Activated naive CD4-positive, alpha-beta T cell treated with anti-CD3 and anti-CD28 coated beads, Interleukin-2, amount 10 ng/mL, durations not matched to agents 7 days and 5 days (primary cell): ENCODE data around the gene SLC6A2.

ENCODE experiments used
- CTCF ChIA-PET: fragments of 350-600 bp; sonication (Branson Sonifier 250); formaldehyde crosslinking; loops from one replicate; lab custom pipeline; 2021; ENCODE audit warnings: antibody characterized with exemption; lab: Charles Lee
- DNase-seq: peaks from one replicate; pipeline ENCODE4 v3.0.0-alpha.2; 2020
- H3K27ac Mint-ChIP-seq: one replicate; pipeline ENCODE4 v1.8.0; 2021; ENCODE audit warnings: mild to moderate bottlenecking, moderate library complexity, mixed read lengths
- H3K27me3 Mint-ChIP-seq: one replicate; pipeline ENCODE4 v1.8.0; 2021; ENCODE audit warnings: mild to moderate bottlenecking, mixed read lengths
- H3K36me3 Mint-ChIP-seq: one replicate; pipeline ENCODE4 v1.8.0; 2021; ENCODE audit warnings: mixed read lengths
- H3K4me1 Mint-ChIP-seq: one replicate; pipeline ENCODE4 v1.8.0; 2021; ENCODE audit warnings: mixed read lengths
- H3K4me3 Mint-ChIP-seq: one replicate; pipeline ENCODE4 v1.8.0; 2021; ENCODE audit warnings: mild to moderate bottlenecking, moderate library complexity, mixed read lengths
- H3K9me3 Mint-ChIP-seq: one replicate; pipeline ENCODE4 v1.8.0; 2021; ENCODE audit warnings: mixed read lengths

Gene SLC6A2

DNA sequence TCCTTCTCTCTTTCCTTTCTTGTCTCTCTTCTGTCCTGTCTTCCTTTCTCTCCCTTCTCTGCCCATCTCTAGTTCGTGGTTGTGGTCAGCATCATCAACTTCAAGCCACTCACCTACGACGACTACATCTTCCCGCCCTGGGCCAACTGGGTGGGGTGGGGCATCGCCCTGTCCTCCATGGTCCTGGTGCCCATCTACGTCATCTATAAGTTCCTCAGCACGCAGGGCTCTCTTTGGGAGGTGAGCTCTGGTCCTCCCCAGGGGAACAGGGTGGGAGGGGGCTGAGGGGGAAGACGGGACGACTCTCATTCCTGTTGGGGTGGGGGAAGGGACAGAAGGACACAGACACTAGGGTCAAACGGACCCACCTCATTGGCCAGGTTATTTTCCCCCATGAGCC, 44.3 kb downstream of the SLC6A2 start:
- Mint-ChIP-seq H3K9me3 (no peaks in the 10 kb centered on the region), H3K36me3 (no peaks in the 10 kb centered on the region), H3K4me3 (no peak overlapping the region), H3K27me3 (peaks cover 7% of the 10 kb centered on the region), H3K4me1 (peaks cover 6% of the 10 kb centered on the region), H3K27ac (no peak overlapping the region)
- no peak for DNase-seq
- CTCF ChIA-PET, result interaction anchor here (0.9 to 8.1 kb wide), 2 partner anchors 163 to 236 kb away, joined by 3 to 125 read pairs; no protein-coding TSS in a partner anchor

DNA sequence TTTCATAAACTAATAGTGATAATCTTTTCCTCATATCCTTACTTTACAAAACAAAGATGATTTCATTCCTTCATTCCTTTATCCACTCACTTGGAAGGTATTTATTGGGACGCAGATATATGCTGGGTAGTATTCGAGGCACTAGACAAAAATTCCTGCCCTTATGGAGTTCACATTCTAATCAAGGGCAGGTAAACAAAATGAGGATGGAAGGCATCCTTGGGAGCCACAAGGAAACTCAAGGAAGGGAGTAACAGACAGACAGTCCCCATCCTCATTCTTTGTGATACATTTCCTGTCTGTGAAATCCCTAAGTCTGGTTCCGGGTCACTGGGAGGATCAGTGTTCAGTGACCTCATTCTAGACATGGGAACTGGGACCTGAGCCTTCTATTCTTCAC, 45.2 kb downstream of the SLC6A2 start:
- no peaks in the 10 kb centered on the region for H3K36me3 Mint-ChIP-seq

DNA sequence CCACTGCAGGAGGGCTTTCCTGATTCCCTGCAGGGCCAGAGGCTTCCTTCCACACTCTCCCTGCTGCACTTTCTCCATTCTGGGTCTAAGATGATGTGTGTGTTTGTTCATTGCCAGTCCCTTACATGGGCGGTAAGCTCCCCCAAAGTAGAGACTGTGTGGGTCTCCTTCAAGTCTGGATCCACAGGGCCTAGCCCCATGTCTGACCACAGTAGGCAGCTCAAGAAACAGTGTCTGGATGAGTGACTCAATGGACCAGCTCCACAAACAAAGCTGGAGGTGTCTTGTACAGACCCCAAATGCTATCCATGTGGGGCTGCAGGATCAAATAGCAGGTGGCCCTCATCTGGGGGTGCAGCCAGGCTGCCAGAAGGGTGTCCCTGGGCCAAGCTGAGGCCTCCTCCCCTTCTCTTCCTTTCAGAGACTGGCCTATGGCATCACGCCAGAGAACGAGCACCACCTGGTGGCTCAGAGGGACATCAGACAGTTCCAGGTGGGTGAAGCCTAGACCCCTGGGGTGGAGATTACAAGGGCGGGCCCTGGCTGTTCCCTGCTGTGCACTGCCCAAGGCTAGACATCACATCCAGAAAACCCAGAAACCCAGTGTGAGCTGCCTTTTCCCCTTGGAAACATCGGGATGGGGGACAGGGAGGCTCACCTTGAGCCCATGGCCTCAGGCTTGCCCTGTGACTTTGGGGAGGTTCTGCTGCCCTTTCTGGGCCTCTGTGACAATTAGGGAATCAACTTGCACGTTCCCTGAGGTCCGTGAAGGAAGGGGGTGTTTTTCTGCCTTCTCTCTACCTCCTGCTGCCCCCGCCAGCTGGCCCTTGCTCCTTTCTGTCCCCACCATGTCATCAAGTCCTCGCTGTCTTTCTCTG, 45.9 kb downstream of the SLC6A2 start:
- H3K27ac Mint-ChIP-seq, result no peak overlapping the region
- CTCF ChIA-PET, result interaction anchor here (0.7 to 8.1 kb wide), 8 partner anchors 14 to 245 kb away, joined by 3 to 125 read pairs (median 4); no protein-coding TSS in a partner anchor
- DNase-seq, result peak; percentile 48
- H3K27me3 Mint-ChIP-seq, result peaks cover 7% of the 10 kb centered on the region
- H3K4me3 Mint-ChIP-seq, result no peak overlapping the region
- H3K9me3 Mint-ChIP-seq, result no peaks in the 10 kb centered on the region
- H3K4me1 Mint-ChIP-seq, result peaks cover 6% of the 10 kb centered on the region
- no peaks in the 10 kb centered on the region for H3K36me3 Mint-ChIP-seq

More for the DNA sequence above, 45.2 kb downstream of the SLC6A2 start:
- CTCF ChIA-PET, result interaction anchor here (0.8 to 8.1 kb wide), 6 partner anchors 153 to 244 kb away, joined by 3 to 125 read pairs (median 4); no protein-coding TSS in a partner anchor
- no peak overlapping the region for H3K4me3 Mint-ChIP-seq
- peaks cover 6% of the 10 kb centered on the region for H3K4me1 Mint-ChIP-seq
- DNase-seq, result no peak
- H3K27ac Mint-ChIP-seq, result no peak overlapping the region
- no peaks in the 10 kb centered on the region for H3K9me3 Mint-ChIP-seq
- H3K27me3 Mint-ChIP-seq, result peaks cover 7% of the 10 kb centered on the region

GRCh38 chr16:55703003-55704001, 47.5 kb downstream of the SLC6A2 start:
- no peak overlapping the region for H3K27ac Mint-ChIP-seq
- CTCF ChIA-PET, result interaction anchor here (0.6 to 8.1 kb wide), 9 partner anchors 8 to 527 kb away, joined by 3 to 125 read pairs (median 5); no protein-coding TSS in a partner anchor
- H3K4me3 Mint-ChIP-seq, result no peak overlapping the region
- peaks cover 6% of the 10 kb centered on the region for H3K4me1 Mint-ChIP-seq
- no peaks in the 10 kb centered on the region for H3K36me3 Mint-ChIP-seq
- H3K9me3 Mint-ChIP-seq, result no peaks in the 10 kb centered on the region
- DNase-seq, result no peak
- peaks cover 7% of the 10 kb centered on the region for H3K27me3 Mint-ChIP-seq

- CTCF ChIA-PET, result interaction anchor here (1.2 to 8.1 kb wide), 2 partner anchors 10 to 242 kb away, joined by 3 to 125 read pairs; no protein-coding TSS in a partner anchor
- no peak overlapping the region for H3K4me3 Mint-ChIP-seq
- H3K4me1 Mint-ChIP-seq, result peaks cover 6% of the 10 kb centered on the region
- no peaks in the 10 kb centered on the region for H3K9me3 Mint-ChIP-seq
- H3K27ac Mint-ChIP-seq, result no peak overlapping the region
- H3K36me3 Mint-ChIP-seq, result no peaks in the 10 kb centered on the region
- H3K27me3 Mint-ChIP-seq, result peaks cover 9% of the 10 kb centered on the region
- DNase-seq, result no peak
These were observed 51.1 kb downstream of the SLC6A2 start for GRCh38 chr16:55706739-55707384.

DNA sequence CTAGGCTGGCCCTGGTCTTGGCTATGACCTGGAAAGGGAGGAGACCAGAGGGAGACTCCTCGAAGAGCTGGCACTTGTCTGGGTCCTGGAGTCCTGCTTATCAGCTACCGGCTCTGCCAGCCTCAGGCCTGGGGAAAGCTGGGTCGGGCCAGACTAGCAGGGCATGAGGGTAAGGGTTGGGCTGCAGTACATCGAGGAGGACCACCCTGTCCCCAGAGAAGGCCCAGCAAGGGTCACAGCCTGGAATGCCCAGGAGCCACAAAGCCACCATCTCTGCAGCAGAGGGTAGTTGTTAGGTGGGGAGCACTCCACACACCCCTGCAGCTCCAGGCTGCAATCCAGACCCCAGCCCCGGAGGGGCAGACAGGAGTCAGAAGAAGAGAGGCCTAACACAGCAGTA, 54.0 kb downstream of the SLC6A2 start:
- Mint-ChIP-seq H3K27ac (no peak overlapping the region), H3K4me3 (no peak overlapping the region), H3K4me1 (no peaks in the 10 kb centered on the region), H3K36me3 (no peaks in the 10 kb centered on the region), H3K27me3 (peaks cover 7% of the 10 kb centered on the region), H3K9me3 (no peaks in the 10 kb centered on the region)
- DNase-seq, result no peak
- CTCF ChIA-PET, result interaction anchor here (1.1 to 1.3 kb wide), 2 partner anchors 132 to 245 kb away, joined by 4 to 5 read pairs; no protein-coding TSS in a partner anchor

DNA sequence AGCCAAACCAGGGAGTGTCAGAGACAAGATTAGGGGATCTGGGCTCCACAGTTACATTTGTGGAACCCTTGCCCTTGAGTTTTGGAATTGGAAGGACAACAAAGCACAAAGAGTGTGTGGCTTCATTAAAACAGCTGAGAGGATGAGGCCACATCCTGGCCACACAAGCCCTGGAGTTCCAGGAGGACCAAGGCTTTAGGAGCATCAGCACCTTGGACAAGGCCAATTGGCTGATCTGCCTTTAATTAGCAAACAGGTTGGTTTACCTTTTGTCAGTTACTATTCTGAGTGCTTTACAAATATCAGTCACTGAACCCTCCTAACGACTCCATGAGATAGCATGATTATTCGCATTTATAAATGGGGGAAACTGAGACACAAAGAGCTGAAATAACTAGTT, 54.7 kb downstream of the SLC6A2 start:
- DNase-seq, result no peak
- H3K4me3 Mint-ChIP-seq, result no peak overlapping the region
- no peaks in the 10 kb centered on the region for H3K36me3 Mint-ChIP-seq
- H3K9me3 Mint-ChIP-seq, result no peaks in the 10 kb centered on the region
- CTCF ChIA-PET, result interaction anchor here (1.0 to 1.1 kb wide), 2 partner anchors 131 to 246 kb away, joined by 3 to 4 read pairs; no protein-coding TSS in a partner anchor
- no peaks in the 10 kb centered on the region for H3K4me1 Mint-ChIP-seq
- no peak overlapping the region for H3K27ac Mint-ChIP-seq
- peaks cover 7% of the 10 kb centered on the region for H3K27me3 Mint-ChIP-seq

- Mint-ChIP-seq H3K4me1 (no peaks in the 10 kb centered on the region), H3K36me3 (no peaks in the 10 kb centered on the region), H3K4me3 (no peak overlapping the region), H3K9me3 (no peaks in the 10 kb centered on the region), H3K27ac (no peak overlapping the region), H3K27me3 (peaks cover 7% of the 10 kb centered on the region)
- CTCF ChIA-PET, result interaction anchor here (0.6 to 2.5 kb wide), 4 partner anchors 8 to 247 kb away, joined by 3 to 7 read pairs (median 5); no protein-coding TSS in a partner anchor
- DNase-seq, result peak; percentile 69
These were observed 56.4 kb downstream of the SLC6A2 start for GRCh38 chr16:55711959-55712876.

DNA sequence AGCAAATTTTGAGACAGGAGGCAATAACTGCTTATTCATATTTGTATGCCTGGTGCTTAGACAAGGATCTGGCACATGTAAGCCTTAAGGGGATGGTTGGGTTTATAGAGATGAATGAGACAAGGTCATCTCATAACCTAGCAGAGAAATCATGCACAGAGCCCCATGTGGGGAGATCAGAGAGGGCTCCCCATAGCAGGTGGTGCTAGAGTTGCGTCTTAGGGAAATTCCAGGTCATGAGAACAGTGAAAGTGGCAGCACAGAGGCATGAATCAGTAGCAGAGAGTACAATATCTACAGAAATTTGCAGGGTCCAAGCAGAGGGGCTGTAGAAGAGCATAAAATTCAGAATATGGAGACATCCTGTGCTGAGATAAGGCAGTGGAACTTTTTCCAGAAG, 57.3 kb downstream of the SLC6A2 start:
- CTCF ChIA-PET, result interaction anchor here (0.6 to 2.5 kb wide), 4 partner anchors 8 to 565 kb away, joined by 3 to 7 read pairs (median 5); no protein-coding TSS in a partner anchor
- H3K4me1 Mint-ChIP-seq, result no peaks in the 10 kb centered on the region
- H3K9me3 Mint-ChIP-seq, result no peaks in the 10 kb centered on the region
- no peak for DNase-seq
- H3K27me3 Mint-ChIP-seq, result peaks cover 7% of the 10 kb centered on the region
- no peak overlapping the region for H3K27ac Mint-ChIP-seq
- no peaks in the 10 kb centered on the region for H3K36me3 Mint-ChIP-seq
- H3K4me3 Mint-ChIP-seq, result no peak overlapping the region

- CTCF ChIA-PET, result interaction anchor here (0.9 kb wide), 1 partner anchor 14 kb away, joined by 3 read pairs; no protein-coding TSS in a partner anchor
- Mint-ChIP-seq H3K4me3 (no peak overlapping the region), H3K9me3 (no peaks in the 10 kb centered on the region), H3K36me3 (no peaks in the 10 kb centered on the region), H3K27me3 (no peaks in the 10 kb centered on the region), H3K4me1 (no peaks in the 10 kb centered on the region), H3K27ac (no peak overlapping the region)
- no peak for DNase-seq
These were observed 61.5 kb downstream of the SLC6A2 start for GRCh38 chr16:55717326-55717725.

- Mint-ChIP-seq H3K9me3 (no peaks in the 10 kb centered on the region), H3K36me3 (no peaks in the 10 kb centered on the region), H3K27me3 (peaks cover 4% of the 10 kb centered on the region), H3K4me3 (no peak overlapping the region), H3K27ac (no peak overlapping the region), H3K4me1 (no peaks in the 10 kb centered on the region)
- CTCF ChIA-PET, result no interaction called here
- DNase-seq, result no peak
These were observed 69.4 kb downstream of the SLC6A2 start for GRCh38 chr16:55725055-55725777.

DNA sequence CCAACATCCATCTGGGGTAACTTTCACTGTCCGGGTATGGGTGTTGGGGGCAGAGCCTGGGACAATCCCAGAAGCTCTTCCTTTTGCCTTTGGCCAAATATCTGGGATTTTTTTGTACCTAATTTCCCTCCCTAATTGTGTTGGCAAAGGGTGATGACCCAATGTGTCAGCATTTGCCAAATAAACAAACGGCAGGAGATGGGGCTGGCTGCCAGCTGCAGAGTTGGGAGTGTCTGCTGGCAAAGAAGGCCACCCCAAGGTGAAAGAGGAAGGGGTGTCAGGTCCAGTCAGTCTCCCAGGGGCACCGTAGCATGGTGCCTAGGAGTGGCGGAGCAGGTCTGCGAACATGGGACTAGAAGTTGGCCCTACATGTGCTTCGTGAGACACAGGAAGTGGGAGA, 73.0 kb downstream of the SLC6A2 start:
- no peak overlapping the region for H3K4me3 Mint-ChIP-seq
- no peak for DNase-seq
- peaks cover 2% of the 10 kb centered on the region for H3K27me3 Mint-ChIP-seq
- no peaks in the 10 kb centered on the region for H3K9me3 Mint-ChIP-seq
- H3K4me1 Mint-ChIP-seq, result no peaks in the 10 kb centered on the region
- H3K36me3 Mint-ChIP-seq, result no peaks in the 10 kb centered on the region
- CTCF ChIA-PET, result no interaction called here
- H3K27ac Mint-ChIP-seq, result no peak overlapping the region
